ENCODE data around the gene CTCF. TPM values are rescaled to one million over a fixed set of nuclear protein-coding genes. Genes with fewer than 3 reads are reported as not detected.

CTCF gene
- total and polyA plus RNA-seq, 10 of the 15 experiments (the other 5 are each of a cell fraction or from before 2014, with no cell fraction given): 9.1 to 55.0 (median 41.8) TPM

DNA sequence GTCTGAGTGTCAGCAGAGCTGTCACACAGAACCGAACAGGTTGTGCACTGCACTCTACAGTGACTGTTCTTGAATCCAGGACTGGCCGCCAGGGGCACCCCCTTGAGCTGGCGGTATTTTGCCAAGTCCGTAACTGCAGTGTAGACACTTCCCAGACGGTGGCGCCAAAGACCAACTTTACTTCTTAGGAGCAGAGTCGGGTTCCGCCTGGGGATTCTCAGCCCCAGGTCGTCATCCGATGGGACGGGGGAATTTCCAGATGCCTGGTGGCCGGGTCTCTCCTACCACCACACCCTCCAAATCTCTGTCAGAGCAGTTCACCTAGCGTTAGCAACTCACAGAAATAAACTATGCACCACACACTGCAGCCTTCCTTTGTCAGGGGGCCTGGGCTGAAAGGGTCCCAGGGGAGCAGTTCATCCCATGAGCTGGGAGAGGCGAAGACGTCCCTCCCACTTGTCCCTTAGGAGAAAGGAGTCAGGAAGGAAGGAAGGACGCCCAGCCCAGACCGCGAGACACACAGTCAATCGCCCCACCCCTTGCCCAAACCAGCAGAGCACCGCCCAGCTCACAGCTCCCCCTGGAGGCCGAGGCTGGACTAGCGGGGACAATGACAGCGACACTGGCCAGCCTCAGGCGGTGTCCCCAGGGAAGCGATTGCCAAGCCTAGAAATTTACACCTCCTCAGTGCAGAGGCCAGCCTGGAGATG lies 41.1 kb upstream of the CTCF start (continued):
- TF ChIP-seq MEF2B (IDR thresholded peaks at IDR 0.05; ENCODE audit: partially characterized antibody, poor library complexity, severe bottlenecking) (peak; percentile 93), PAX8 (IDR thresholded peaks at IDR 0.05) (no peak)

DNA sequence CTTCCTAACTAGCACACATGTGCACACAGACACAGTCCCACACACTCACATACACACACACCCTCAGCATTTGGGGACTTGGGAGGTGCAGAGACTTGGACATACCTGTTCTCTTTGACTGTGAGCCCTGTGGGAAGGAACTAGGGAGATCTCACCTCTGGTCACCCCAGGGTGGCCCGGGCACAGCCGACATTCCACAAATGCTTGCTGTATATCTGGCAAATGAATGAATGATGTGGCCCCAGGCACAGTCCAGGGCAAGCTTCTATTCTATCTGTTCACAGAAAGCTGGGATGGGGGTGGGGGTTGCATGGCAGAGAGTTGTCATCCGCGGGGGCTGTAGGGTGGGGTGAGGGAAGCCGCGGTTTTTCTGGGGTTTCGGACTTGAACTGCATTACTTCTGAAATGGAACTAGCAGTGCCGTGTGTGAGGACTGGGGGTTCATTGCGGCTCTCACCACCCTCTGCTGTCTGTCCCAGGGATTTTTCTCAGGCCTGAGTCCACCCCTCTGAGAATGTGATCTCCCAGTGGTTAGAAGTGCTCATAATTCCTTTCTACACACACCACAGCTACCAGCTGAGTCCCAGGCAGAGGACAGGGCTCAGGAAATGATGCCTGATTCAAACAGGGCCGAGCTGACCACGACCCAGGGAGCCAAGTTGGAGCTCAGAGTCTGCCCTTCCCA lies 37.0 kb upstream of the CTCF start:
- FAIRE-seq: no peak
- ATAC-seq: no peak
- no peak for DNase-seq (ENCODE audit: low read depth, low spot score)
- no peak overlapping the region for H3K4me2 ChIP-seq (ENCODE audit: control insufficient read depth, insufficient read depth)
- no peaks in the 10 kb centered on the region for H3K9me3 ChIP-seq (replicated peaks; ENCODE audit: control insufficient read depth, insufficient read depth, low read length)
- H3K27ac ChIP-seq (ENCODE audit: control insufficient read depth, insufficient read depth): no peak overlapping the region
- peaks cover 18% of the 10 kb centered on the region for H3K4me1 ChIP-seq (ENCODE audit: control insufficient read depth, insufficient read depth, low read length)
- CTCF ChIA-PET: interaction anchor here (0.7 to 2.2 kb wide), 10 partner anchors 10 to 291 kb away, joined by 3 to 10 read pairs (median 4); partner anchors contain the start of genes C16orf86 and ENKD1
- SMC1A ChIA-PET (ENCODE audit: uncharacterized antibody, unreplicated experiment): interaction anchor here (0.9 to 2.1 kb wide), 2 partner anchors 10 to 194 kb away, joined by 3 to 4 read pairs; partner anchors contain the start of gene GFOD2
- intact Hi-C loops (cut with micrococcal nuclease; ENCODE audit: unreplicated experiment) (loop anchor here (10.0 kb wide), 1 partner anchor 399 kb away; no protein-coding TSS in a partner anchor), in situ Hi-C loops (cut with MboI) (no loop called here)
- TF ChIP-seq IKZF1 (conservative IDR thresholded peaks at IDR 0.05) (no peak), NR2F1 (conservative IDR thresholded peaks at IDR 0.05) (no peak), POU2F2 (IDR thresholded peaks at IDR 0.05; ENCODE audit: borderline replicate concordance, low read depth, low read length) (no peak), POLR2AphosphoS2 (IDR thresholded peaks at IDR 0.05; ENCODE audit: low read depth, low read length) (no peak), E2F4 (IDR thresholded peaks at IDR 0.05; ENCODE audit: low read depth, low read length) (no peak), STAT3 (IDR thresholded peaks at IDR 0.05; ENCODE audit: low read depth, low read length) (no peak), KAT2A (conservative IDR thresholded peaks at IDR 0.05; ENCODE audit: control insufficient read depth, low read depth, low read length) (no peak), ATF7 (IDR thresholded peaks at IDR 0.05; ENCODE audit: low read depth) (no peak), NKRF (conservative IDR thresholded peaks at IDR 0.05) (no peak), POLR2A (IDR thresholded peaks at IDR 0.05; ENCODE audit: low read depth, low read length) (no peak), HDAC2 (IDR thresholded peaks at IDR 0.05) (no peak), MTA3 (IDR thresholded peaks at IDR 0.05; ENCODE audit: borderline replicate concordance, low read length) (no peak), MTA2 (IDR thresholded peaks at IDR 0.05; ENCODE audit: low read depth) (no peak), CREB1 (IDR thresholded peaks at IDR 0.05; ENCODE audit: low read depth) (no peak), EZH2 (IDR thresholded peaks at IDR 0.05; ENCODE audit: borderline replicate concordance, control insufficient read depth, low read depth, low read length) (no peak)
- TF ChIP-seq, protein P1, sequence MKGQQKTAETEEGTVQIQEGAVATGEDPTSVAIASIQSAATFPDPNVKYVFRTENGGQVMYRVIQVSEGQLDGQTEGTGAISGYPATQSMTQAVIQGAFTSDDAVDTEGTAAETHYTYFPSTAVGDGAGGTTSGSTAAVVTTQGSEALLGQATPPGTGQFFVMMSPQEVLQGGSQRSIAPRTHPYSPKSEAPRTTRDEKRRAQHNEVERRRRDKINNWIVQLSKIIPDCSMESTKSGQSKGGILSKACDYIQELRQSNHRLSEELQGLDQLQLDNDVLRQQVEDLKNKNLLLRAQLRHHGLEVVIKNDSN (IDR thresholded peaks at IDR 0.05; ENCODE audit: borderline replicate concordance, extremely low read length, insufficient read depth, low read depth, low read length): no peak
- H4K20me1 ChIP-seq (ENCODE audit: control insufficient read depth, insufficient read depth): no peaks in the 10 kb centered on the region
- H2AFZ ChIP-seq (ENCODE audit: control insufficient read depth, low read depth, low read length): no peak overlapping the region
- POLR2A ChIA-PET: no interaction called here
- H3K27me3 ChIP-seq (replicated peaks in 1 of 2; ENCODE audit: control insufficient read depth in 2 of 2, insufficient read depth in 2 of 2, low read length in 1 of 2): no peaks in the 10 kb centered on the region
- RAD21 ChIA-PET (ENCODE audit: unreplicated experiment): interaction anchor here (0.6 to 1.5 kb wide), 3 partner anchors 11 to 142 kb away, joined by 3 to 4 read pairs (median 3); no protein-coding TSS in a partner anchor
- H3K4me3 ChIP-seq: no peak overlapping the region
- H3K36me3 ChIP-seq (ENCODE audit: control insufficient read depth in 2 of 2, insufficient read depth in 2 of 2, low read length in 1 of 2): no peaks in the 10 kb centered on the region
- no TSS peak for BruUV-seq (replicated peaks)
- H3K9ac ChIP-seq (ENCODE audit: control insufficient read depth, insufficient read depth, low read length): no peak overlapping the region
- H3K79me2 ChIP-seq (ENCODE audit: control insufficient read depth, insufficient read depth, low read length): no peaks in the 10 kb centered on the region; the same call in none of the 2 replicates
- WGBS (ENCODE audit: insufficient coverage, insufficient replicate concordance, low lambda C conversion rate, missing lambda C conversion rate): 68% methylated on average over 11 of the region's 11 CpGs
